Tibial nerve (tissue), 4 donors: ENCODE measurements around the gene TNFRSF21. TPM values are rescaled to one million over a fixed set of nuclear protein-coding genes. Genes with fewer than 3 reads are reported as not detected.

Source experiments
- DNase-seq, 2 donors: peaks; one replicate each; pipeline ENCODE4 v3.0.0-alpha.2; 2019; ENCODE audit warnings: low spot score in 2 of 2
- H3K27ac ChIP-seq, 4 donors: fragments of 200-600 bp; sonication (generic) in 3 of 4; one replicate each; pipeline ENCODE4 v1.5.1; 2017 to 2019; ENCODE audit warnings: mild to moderate bottlenecking in 1 of 4
- H3K27me3 ChIP-seq, 2 donors: fragments of 200-600 bp; sonication (generic) in 1 of 2; one replicate each; pipeline versions ENCODE4 v1.5.1 to v1.6.0; 2017 to 2019
- H3K36me3 ChIP-seq, 3 donors: fragments of 200-600 bp; sonication (generic); one replicate each; pipeline ENCODE4 v1.5.1; 2018 to 2019
- H3K4me1 ChIP-seq, 4 donors: fragments of 200-600 bp; sonication (generic) in 3 of 4; one replicate each; pipeline ENCODE4 v1.5.1; 2017 to 2019
- H3K4me3 ChIP-seq, 4 donors: fragments of 200-600 bp; sonication (generic) in 3 of 4; one replicate each; pipeline ENCODE4 v1.5.1; 2017 to 2019; ENCODE audit warnings: mild to moderate bottlenecking in 1 of 4, moderate library complexity in 1 of 4
- H3K9me3 ChIP-seq, 4 donors: fragments of 200-600 bp; sonication (generic) in 3 of 4; one replicate each; pipeline ENCODE4 v1.5.1; 2017 to 2019
- EP300 ChIP-seq, 2 donors: sonication (generic); formaldehyde crosslinking; IDR thresholded peaks; one replicate each; pipeline ENCODE4 v1.6.1; 2017; ENCODE audit warnings: antibody characterized with exemption in 2 of 2, mild to moderate bottlenecking in 1 of 2
- POLR2A ChIP-seq, 2 donors: fragments of 450-650 bp; IDR thresholded peaks; one replicate each; pipeline ENCODE4 v1.6.1; 2017; ENCODE audit warnings: antibody characterized with exemption in 2 of 2, mild to moderate bottlenecking in 2 of 2, moderate library complexity in 2 of 2
- WGBS, 2 donors: methylation state at CpG; one replicate each; pipeline ENCODE4 v1.1.5; 2018; 5-methylcytosine and 5-hydroxymethylcytosine counted together
- total RNA-seq, 4 donors: library from RNA; depleted of rRNA; stranded (reverse); fragments of >200 nt; gene quantifications; one replicate each; pipeline ENCODE4 v1.1.0, GENCODE V29; 2016
- TF ChIP-seq, protein P1 (sequence below), 5 experiments: fragments of 200-600 bp in 3 of 5; fragments of 450-650 bp in 2 of 5; sonication (generic) in 3 of 5; IDR thresholded peaks; one replicate each; pipeline ENCODE4 v1.5.1; 2016 to 2019; ENCODE audit warnings: antibody characterized with exemption in 5 of 5, mild to moderate bottlenecking in 3 of 5, moderate library complexity in 2 of 5

The TNFRSF21 gene
- total RNA-seq, 4 donors from 2014 or later = 5.7 to 8.0 (median 7.6) TPM

- no peaks in the 10 kb centered on the region for H3K27me3 ChIP-seq
- no peak overlapping the region for H3K27ac ChIP-seq
- no peaks in the 10 kb centered on the region for H3K36me3 ChIP-seq
- WGBS, 2 donors = 55 to 62% methylated on average over 4 of the region's 4 CpGs
- no peak for DNase-seq
- no peak for TF ChIP-seq EP300 (IDR thresholded peaks at IDR 0.05)
- H3K4me3 ChIP-seq = no peak overlapping the region
- no peaks in the 10 kb centered on the region for H3K9me3 ChIP-seq
- H3K4me1 ChIP-seq = no peaks in the 10 kb centered on the region
Measured at GRCh38 chr6:47195011-47195650, 114.6 kb downstream of the TNFRSF21 start.

DNA sequence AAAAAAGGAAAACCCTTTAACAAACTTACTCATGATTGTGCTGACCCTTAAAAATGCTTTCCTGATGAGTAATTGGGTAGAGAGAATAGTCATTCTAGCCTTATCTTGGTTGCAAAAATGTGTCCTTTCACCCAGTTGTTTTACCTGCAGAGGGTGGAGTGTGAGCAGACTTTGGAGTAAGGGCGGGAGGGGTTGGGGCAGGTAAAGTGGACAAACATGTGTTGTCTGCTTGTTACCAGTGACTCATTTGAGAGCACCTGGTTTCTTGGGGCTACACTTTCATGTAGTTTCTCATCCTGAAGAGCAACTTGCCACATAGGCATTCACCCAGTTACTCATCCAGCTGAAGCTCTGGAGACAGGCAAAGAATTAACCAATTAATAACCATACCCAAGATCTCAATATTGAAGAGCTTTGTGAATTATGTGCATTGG is 121.1 kb downstream of the TNFRSF21 start:
- H3K27me3 ChIP-seq = no peaks in the 10 kb centered on the region
- H3K4me1 ChIP-seq = no peaks in the 10 kb centered on the region
- H3K27ac ChIP-seq = no peak overlapping the region
- no peaks in the 10 kb centered on the region for H3K9me3 ChIP-seq
- no peak overlapping the region for H3K4me3 ChIP-seq
- no peaks in the 10 kb centered on the region for H3K36me3 ChIP-seq
- TF ChIP-seq POLR2A (IDR thresholded peaks at IDR 0.05) (no peak), EP300 (IDR thresholded peaks at IDR 0.05) (no peak)
- TF ChIP-seq, protein P1, sequence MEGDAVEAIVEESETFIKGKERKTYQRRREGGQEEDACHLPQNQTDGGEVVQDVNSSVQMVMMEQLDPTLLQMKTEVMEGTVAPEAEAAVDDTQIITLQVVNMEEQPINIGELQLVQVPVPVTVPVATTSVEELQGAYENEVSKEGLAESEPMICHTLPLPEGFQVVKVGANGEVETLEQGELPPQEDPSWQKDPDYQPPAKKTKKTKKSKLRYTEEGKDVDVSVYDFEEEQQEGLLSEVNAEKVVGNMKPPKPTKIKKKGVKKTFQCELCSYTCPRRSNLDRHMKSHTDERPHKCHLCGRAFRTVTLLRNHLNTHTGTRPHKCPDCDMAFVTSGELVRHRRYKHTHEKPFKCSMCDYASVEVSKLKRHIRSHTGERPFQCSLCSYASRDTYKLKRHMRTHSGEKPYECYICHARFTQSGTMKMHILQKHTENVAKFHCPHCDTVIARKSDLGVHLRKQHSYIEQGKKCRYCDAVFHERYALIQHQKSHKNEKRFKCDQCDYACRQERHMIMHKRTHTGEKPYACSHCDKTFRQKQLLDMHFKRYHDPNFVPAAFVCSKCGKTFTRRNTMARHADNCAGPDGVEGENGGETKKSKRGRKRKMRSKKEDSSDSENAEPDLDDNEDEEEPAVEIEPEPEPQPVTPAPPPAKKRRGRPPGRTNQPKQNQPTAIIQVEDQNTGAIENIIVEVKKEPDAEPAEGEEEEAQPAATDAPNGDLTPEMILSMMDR (IDR thresholded peaks at IDR 0.05) = no peak
- DNase-seq = no peak
- 82 to 90% methylated on average over 1 of the region's 1 CpG for WGBS, 2 donors

DNA sequence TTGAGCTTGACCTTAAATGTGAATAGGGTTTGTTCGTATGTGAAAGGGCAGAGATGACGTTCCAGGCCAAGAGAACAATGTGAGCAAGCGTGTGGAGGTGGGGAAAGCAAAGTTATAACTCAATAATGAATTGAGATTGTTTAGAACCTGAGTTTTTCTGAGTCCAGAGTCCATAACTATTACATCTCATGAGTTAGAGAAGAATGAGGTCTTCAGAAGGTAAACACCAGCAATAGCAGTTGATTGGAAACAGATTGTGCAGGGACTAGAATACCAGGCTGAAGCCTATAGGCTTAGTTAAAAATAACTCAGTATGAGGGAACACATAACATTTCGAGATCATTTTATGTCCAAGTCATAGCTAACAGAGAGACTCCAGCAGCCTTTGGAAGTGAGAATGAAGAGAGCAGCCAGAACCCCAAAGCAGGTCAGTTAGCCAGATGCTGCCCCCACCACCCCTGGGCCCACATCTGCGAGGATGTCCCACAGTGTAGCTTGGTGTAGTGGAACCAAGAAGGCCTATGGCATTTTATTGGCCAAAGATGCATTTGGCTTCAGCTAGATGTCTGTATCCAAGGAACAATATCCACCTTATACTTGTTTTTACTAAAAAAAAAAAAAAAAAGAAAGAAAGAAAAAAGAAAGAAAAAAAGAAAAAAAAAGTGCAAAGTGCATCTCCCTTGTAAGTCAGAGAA is 121.7 kb downstream of the TNFRSF21 start:
- TF ChIP-seq POLR2A (IDR thresholded peaks at IDR 0.05) (no peak), EP300 (IDR thresholded peaks at IDR 0.05) (no peak)
- TF ChIP-seq, protein P1 (IDR thresholded peaks at IDR 0.05) = no peak
- H3K36me3 ChIP-seq = no peaks in the 10 kb centered on the region
- 74 to 78% methylated on average over 5 of the region's 5 CpGs for WGBS, 2 donors
- no peaks in the 10 kb centered on the region for H3K4me1 ChIP-seq
- DNase-seq = no peak
- H3K4me3 ChIP-seq = no peak overlapping the region
- H3K27ac ChIP-seq = no peak overlapping the region
- H3K27me3 ChIP-seq = no peaks in the 10 kb centered on the region
- H3K9me3 ChIP-seq = no peaks in the 10 kb centered on the region

DNA sequence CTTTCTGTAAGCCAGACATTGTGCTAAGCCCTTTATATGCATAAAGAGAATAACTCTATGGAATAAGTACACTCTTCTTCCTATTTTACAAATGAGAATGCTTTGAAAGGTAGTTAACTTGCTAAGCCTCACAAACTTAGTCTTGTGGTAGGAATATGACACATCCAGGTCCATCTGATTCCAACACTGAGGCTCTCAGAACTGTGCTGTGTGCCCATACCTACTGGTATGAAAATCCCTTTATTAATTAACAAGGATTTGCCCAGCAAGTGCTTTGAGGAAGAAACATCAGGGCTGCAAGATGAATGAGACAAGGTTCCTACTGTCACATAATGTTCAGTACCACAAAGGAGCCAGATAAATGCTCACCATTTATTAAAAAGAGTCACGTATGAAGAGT is 122.6 kb downstream of the TNFRSF21 start:
- 84 to 92% methylated on average over 1 of the region's 1 CpG for WGBS, 2 donors
- Histone ChIP-seq H3K4me1 (no peaks in the 10 kb centered on the region), H3K27ac (no peak overlapping the region), H3K9me3 (no peaks in the 10 kb centered on the region), H3K27me3 (no peaks in the 10 kb centered on the region), H3K36me3 (no peaks in the 10 kb centered on the region), H3K4me3 (no peak overlapping the region)
- TF ChIP-seq, protein P1 (IDR thresholded peaks at IDR 0.05) = no peak
- no peak for TF ChIP-seq POLR2A (IDR thresholded peaks at IDR 0.05)
- TF ChIP-seq EP300 (IDR thresholded peaks at IDR 0.05) = no peak
- no peak for DNase-seq

GRCh38 chr6:47182291-47182957 is 127.3 kb downstream of the TNFRSF21 start:
- WGBS, 2 donors = 83 to 86% methylated on average over 6 of the region's 6 CpGs
- H3K9me3 ChIP-seq = no peaks in the 10 kb centered on the region

More at GRCh38 chr6:47182291-47182957, 127.3 kb downstream of the TNFRSF21 start:
- no peak for TF ChIP-seq EP300 (IDR thresholded peaks at IDR 0.05)
- TF ChIP-seq, protein P1 (IDR thresholded peaks at IDR 0.05) = no peak
- Histone ChIP-seq H3K36me3 (no peaks in the 10 kb centered on the region), H3K4me3 (no peak overlapping the region), H3K4me1 (no peaks in the 10 kb centered on the region), H3K27ac (no peak overlapping the region), H3K27me3 (no peaks in the 10 kb centered on the region)
- DNase-seq = no peak
